HEK293 (cell line): ENCODE measurements around the gene TMPRSS12.
"Not testable (repeated sequence)": the region's sequence is repeated elsewhere in the genome, so short reads cannot be mapped to it uniquely, and the experiment has no call there.

Source experiments
- CTCF ChIA-PET: fragments of 350-600 bp; formaldehyde crosslinking; extraction: SDS; loops from one replicate; lab custom pipeline; 2021; ENCODE audit warnings: antibody characterized with exemption; lab: Yijun Ruan, JAX
- POLR2A ChIA-PET: fragments of 300-600 bp; formaldehyde crosslinking; extraction: SDS; loops from one replicate; lab custom pipeline; 2020; ENCODE audit warnings: antibody characterized with exemption, inconsistent platforms; lab: Yijun Ruan, JAX
- H3K27ac ChIP-seq: fragments of 200-500 bp; sonication (Bioruptor generic); 2 replicates; pipeline ENCODE4 v1.5.1; 2014; ENCODE audit warnings: low read depth, low read length, control low read depth, inconsistent platforms; ENCODE audit errors: extremely low read depth
- H3K36me3 ChIP-seq, 2 experiments: fragments of 200-500 bp in 1 of 2; sonication (Bioruptor generic) in 1 of 2; 1 replicate in 1 of 2; 2 replicates in 1 of 2; pipeline ENCODE4 v1.5.1; 2014 to 2017; ENCODE audit warnings: inconsistent platforms in 2 of 2, low read length in 2 of 2; ENCODE audit not compliant: control insufficient read depth in 2 of 2, insufficient read depth in 1 of 2
- H3K4me1 ChIP-seq: fragments of 200-500 bp; sonication (Bioruptor generic); 2 replicates; pipeline ENCODE4 v1.5.1; 2014; ENCODE audit warnings: mild to moderate bottlenecking, low read length, inconsistent platforms; ENCODE audit not compliant: control insufficient read depth, insufficient read depth
- H3K4me3 ChIP-seq: 2 replicates; pipeline ENCODE4 v1.5.1; 2011; ENCODE audit warnings: low read depth, mild to moderate bottlenecking, control low read depth, low read length, moderate library complexity
- H3K9me3 ChIP-seq: fragments of 200-500 bp; sonication (Bioruptor generic); 2 replicates; pipeline ENCODE4 v1.5.1; 2014; ENCODE audit warnings: low read depth, low read length, inconsistent platforms; ENCODE audit not compliant: control insufficient read depth, insufficient read depth
- FEZF1 ChIP-seq: fragments of 450-650 bp; formaldehyde crosslinking; IDR thresholded peaks from 2 replicates; pipeline ENCODE4 v1.5.1; 2016; ENCODE audit warnings: missing biosample characterization, missing genetic modification characterization
- IKZF3 ChIP-seq: fragments of 450-650 bp; IDR thresholded peaks from 2 replicates; pipeline ENCODE4 v1.5.0; 2018; ENCODE audit warnings: missing biosample characterization, mild to moderate bottlenecking, missing genetic modification characterization, moderate library complexity
- KLF16 ChIP-seq: fragments of 450-650 bp; formaldehyde crosslinking; IDR thresholded peaks from 2 replicates; pipeline ENCODE4 v1.5.1; 2017; ENCODE audit warnings: missing biosample characterization, missing genetic modification characterization
- KLF8 ChIP-seq: fragments of 450-650 bp; formaldehyde crosslinking; IDR thresholded peaks from 2 replicates; pipeline ENCODE4 v1.5.1; 2016; ENCODE audit warnings: missing biosample characterization, missing genetic modification characterization
- MZF1 ChIP-seq: fragments of 450-650 bp; formaldehyde crosslinking; IDR thresholded peaks from 2 replicates; pipeline ENCODE4 v1.5.1; 2017; ENCODE audit warnings: missing biosample characterization, missing genetic modification characterization, borderline replicate concordance
- RBAK ChIP-seq: fragments of 450-650 bp; formaldehyde crosslinking; IDR thresholded peaks from 2 replicates; pipeline ENCODE4 v1.5.1; 2016; ENCODE audit warnings: missing biosample characterization, missing genetic modification characterization
- REPIN1 ChIP-seq: fragments of 450-650 bp; formaldehyde crosslinking; IDR thresholded peaks from 2 replicates; pipeline ENCODE4 v1.5.1; 2017; ENCODE audit warnings: missing biosample characterization, missing genetic modification characterization, low read depth
- YY1 ChIP-seq: fragments of 450-650 bp; formaldehyde crosslinking; IDR thresholded peaks from 2 replicates; pipeline ENCODE4 v1.5.1; 2018; ENCODE audit warnings: missing biosample characterization, missing genetic modification characterization
- ZBTB1 ChIP-seq: fragments of 450-650 bp; formaldehyde crosslinking; IDR thresholded peaks from 2 replicates; pipeline ENCODE4 v1.5.1; 2016; ENCODE audit warnings: missing biosample characterization, missing genetic modification characterization
- ZEB2 ChIP-seq: fragments of 450-650 bp; formaldehyde crosslinking; IDR thresholded peaks from 2 replicates; pipeline ENCODE4 v1.5.1; 2016; ENCODE audit warnings: missing biosample characterization, missing genetic modification characterization
- ZFP3 ChIP-seq: fragments of 450-650 bp; formaldehyde crosslinking; IDR thresholded peaks from 2 replicates; pipeline ENCODE4 v1.5.1; 2016; ENCODE audit warnings: low read depth, missing biosample characterization, missing genetic modification characterization
- ZNF114 ChIP-seq: fragments of 450-650 bp; formaldehyde crosslinking; IDR thresholded peaks from 2 replicates; pipeline ENCODE4 v1.5.0; 2017; ENCODE audit warnings: missing biosample characterization, missing genetic modification characterization
- ZNF121 ChIP-seq: fragments of 450-650 bp; formaldehyde crosslinking; IDR thresholded peaks from 2 replicates; pipeline ENCODE4 v1.5.1; 2016; ENCODE audit warnings: missing biosample characterization, missing genetic modification characterization
- ZNF184 ChIP-seq: fragments of 450-650 bp; IDR thresholded peaks from 2 replicates; pipeline ENCODE4 v1.5.1; 2018; ENCODE audit warnings: missing biosample characterization, mild to moderate bottlenecking, missing genetic modification characterization
- ZNF292 ChIP-seq: fragments of 450-650 bp; formaldehyde crosslinking; IDR thresholded peaks from 2 replicates; pipeline ENCODE4 v1.5.1; 2016; ENCODE audit warnings: low read depth, missing biosample characterization, missing genetic modification characterization, borderline replicate concordance
- ZNF311 ChIP-seq: fragments of 450-650 bp; formaldehyde crosslinking; IDR thresholded peaks from 2 replicates; pipeline ENCODE4 v1.5.1; 2017; ENCODE audit warnings: missing biosample characterization, missing genetic modification characterization, borderline replicate concordance
- ZNF350 ChIP-seq: fragments of 450-650 bp; formaldehyde crosslinking; IDR thresholded peaks from 2 replicates; pipeline ENCODE4 v1.5.0; 2017; ENCODE audit warnings: missing biosample characterization, mild to moderate bottlenecking, missing genetic modification characterization
- ZNF394 ChIP-seq: fragments of 450-650 bp; formaldehyde crosslinking; IDR thresholded peaks from 2 replicates; pipeline ENCODE4 v1.5.1; 2016; ENCODE audit warnings: missing biosample characterization, missing genetic modification characterization, mild to moderate bottlenecking, moderate library complexity, borderline replicate concordance
- ZNF423 ChIP-seq: fragments of 450-650 bp; formaldehyde crosslinking; IDR thresholded peaks from 2 replicates; pipeline ENCODE4 v1.5.1; 2016; ENCODE audit warnings: missing biosample characterization, missing genetic modification characterization
- ZNF558 ChIP-seq: fragments of 450-650 bp; formaldehyde crosslinking; IDR thresholded peaks from 2 replicates; pipeline ENCODE4 v1.5.1; 2016; ENCODE audit warnings: missing biosample characterization, missing genetic modification characterization
- ZNF777 ChIP-seq: fragments of 450-650 bp; formaldehyde crosslinking; IDR thresholded peaks from 2 replicates; pipeline ENCODE4 v1.5.1; 2017; ENCODE audit warnings: missing biosample characterization, missing genetic modification characterization, borderline replicate concordance
- ZSCAN30 ChIP-seq: fragments of 450-650 bp; IDR thresholded peaks from 2 replicates; pipeline ENCODE4 v1.5.1; 2018; ENCODE audit warnings: missing biosample characterization, mild to moderate bottlenecking, missing genetic modification characterization, moderate library complexity
- TF ChIP-seq, protein P1 (sequence below): fragments of 450-650 bp; formaldehyde crosslinking; IDR thresholded peaks from 2 replicates; pipeline ENCODE4 v1.5.1; 2016; ENCODE audit warnings: missing biosample characterization, missing genetic modification characterization
- TF ChIP-seq, protein P2 (sequence below): fragments of 450-650 bp; formaldehyde crosslinking; IDR thresholded peaks from 2 replicates; pipeline ENCODE4 v1.5.1; 2016; ENCODE audit warnings: missing biosample characterization, missing genetic modification characterization, low read depth
- TF ChIP-seq, protein P3 (sequence below): fragments of 450-650 bp; formaldehyde crosslinking; IDR thresholded peaks from 2 replicates; pipeline ENCODE4 v1.5.1; 2016; ENCODE audit warnings: missing biosample characterization, missing genetic modification characterization, borderline replicate concordance

The TMPRSS12 gene

DNA sequence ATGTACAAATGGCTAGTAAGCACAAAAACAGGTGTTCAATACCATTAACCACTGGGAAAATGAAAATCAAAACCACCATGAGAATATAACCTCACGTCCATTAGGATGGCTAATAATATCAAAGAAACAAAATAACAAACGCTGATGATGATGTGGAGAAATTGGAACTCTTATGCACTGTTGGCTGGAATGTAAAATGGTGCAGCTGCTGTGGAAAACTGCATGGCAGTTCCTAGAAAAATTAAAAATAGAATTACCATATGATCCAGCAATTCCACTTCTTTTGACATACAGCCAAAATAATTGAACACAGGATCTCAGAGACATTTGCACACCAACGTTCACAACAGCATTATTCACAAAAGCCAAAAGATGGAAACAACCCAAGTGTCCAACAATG is 51.5 kb downstream of the TMPRSS12 start:
- ChIA-PET POLR2A (no interaction called here), CTCF (no interaction called here)
- H3K4me3 ChIP-seq, result no peak overlapping the region
- H3K4me1 ChIP-seq, result no peaks in the 10 kb centered on the region
- no peak overlapping the region for H3K27ac ChIP-seq
- no peaks in the 10 kb centered on the region for H3K9me3 ChIP-seq
- no peaks in the 10 kb centered on the region for H3K36me3 ChIP-seq
- TF ChIP-seq ZBTB1 (tag by site-specific recombination) (no peak), ZNF114 (tag by site-specific recombination) (no peak), ZNF350 (tag by site-specific recombination) (no peak), ZSCAN30 (tag by site-specific recombination) (no peak), REPIN1 (no peak), FEZF1 (no peak), ZNF184 (tag by site-specific recombination) (no peak)

DNA sequence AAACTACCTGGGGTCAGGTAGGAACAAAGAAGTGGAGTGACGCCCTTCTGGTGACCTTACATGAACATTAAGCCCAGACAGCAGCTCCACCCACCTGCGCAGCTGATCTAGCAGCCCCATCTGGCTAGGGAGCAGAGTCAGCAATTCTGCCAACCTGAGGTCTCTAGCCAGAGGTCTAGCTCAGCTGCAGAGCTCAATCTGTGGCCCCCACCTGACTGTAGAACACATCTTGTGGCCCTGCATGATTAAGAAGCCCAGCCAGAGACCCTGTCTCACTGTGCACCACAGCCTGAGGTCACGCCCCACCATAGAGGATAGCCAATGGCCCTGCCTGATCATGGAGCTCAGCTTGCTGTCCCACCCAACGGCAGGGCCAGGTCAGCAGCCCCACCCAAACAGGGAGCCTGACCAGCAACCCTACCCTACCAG is 59.0 kb downstream of the TMPRSS12 start:
- ChIA-PET POLR2A (no interaction called here), CTCF (no interaction called here)
- TF ChIP-seq ZNF121 (tag by site-specific recombination) (no peak), IKZF3 (tag by site-specific recombination) (no peak), ZNF292 (tag by site-specific recombination) (no peak), ZEB2 (tag by site-specific recombination) (no peak), ZNF777 (no peak), RBAK (tag by site-specific recombination) (no peak), KLF16 (tag by site-specific recombination) (no peak), KLF8 (tag by site-specific recombination) (no peak), ZBTB1 (tag by site-specific recombination) (no peak), ZNF558 (tag by site-specific recombination) (no peak), ZNF311 (no peak), ZNF394 (tag by site-specific recombination) (no peak), ZNF423 (tag by site-specific recombination) (no peak), YY1 (tag by site-specific recombination) (no peak), ZFP3 (no peak), MZF1 (tag by site-specific recombination) (no peak)
- TF ChIP-seq, protein P1, sequence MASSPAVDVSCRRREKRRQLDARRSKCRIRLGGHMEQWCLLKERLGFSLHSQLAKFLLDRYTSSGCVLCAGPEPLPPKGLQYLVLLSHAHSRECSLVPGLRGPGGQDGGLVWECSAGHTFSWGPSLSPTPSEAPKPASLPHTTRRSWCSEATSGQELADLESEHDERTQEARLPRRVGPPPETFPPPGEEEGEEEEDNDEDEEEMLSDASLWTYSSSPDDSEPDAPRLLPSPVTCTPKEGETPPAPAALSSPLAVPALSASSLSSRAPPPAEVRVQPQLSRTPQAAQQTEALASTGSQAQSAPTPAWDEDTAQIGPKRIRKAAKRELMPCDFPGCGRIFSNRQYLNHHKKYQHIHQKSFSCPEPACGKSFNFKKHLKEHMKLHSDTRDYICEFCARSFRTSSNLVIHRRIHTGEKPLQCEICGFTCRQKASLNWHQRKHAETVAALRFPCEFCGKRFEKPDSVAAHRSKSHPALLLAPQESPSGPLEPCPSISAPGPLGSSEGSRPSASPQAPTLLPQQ (tag by site-specific recombination), result no peak
- TF ChIP-seq, protein P2, sequence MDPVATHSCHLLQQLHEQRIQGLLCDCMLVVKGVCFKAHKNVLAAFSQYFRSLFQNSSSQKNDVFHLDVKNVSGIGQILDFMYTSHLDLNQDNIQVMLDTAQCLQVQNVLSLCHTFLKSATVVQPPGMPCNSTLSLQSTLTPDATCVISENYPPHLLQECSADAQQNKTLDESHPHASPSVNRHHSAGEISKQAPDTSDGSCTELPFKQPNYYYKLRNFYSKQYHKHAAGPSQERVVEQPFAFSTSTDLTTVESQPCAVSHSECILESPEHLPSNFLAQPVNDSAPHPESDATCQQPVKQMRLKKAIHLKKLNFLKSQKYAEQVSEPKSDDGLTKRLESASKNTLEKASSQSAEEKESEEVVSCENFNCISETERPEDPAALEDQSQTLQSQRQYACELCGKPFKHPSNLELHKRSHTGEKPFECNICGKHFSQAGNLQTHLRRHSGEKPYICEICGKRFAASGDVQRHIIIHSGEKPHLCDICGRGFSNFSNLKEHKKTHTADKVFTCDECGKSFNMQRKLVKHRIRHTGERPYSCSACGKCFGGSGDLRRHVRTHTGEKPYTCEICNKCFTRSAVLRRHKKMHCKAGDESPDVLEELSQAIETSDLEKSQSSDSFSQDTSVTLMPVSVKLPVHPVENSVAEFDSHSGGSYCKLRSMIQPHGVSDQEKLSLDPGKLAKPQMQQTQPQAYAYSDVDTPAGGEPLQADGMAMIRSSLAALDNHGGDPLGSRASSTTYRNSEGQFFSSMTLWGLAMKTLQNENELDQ (tag by site-specific recombination), result no peak
- TF ChIP-seq, protein P3, sequence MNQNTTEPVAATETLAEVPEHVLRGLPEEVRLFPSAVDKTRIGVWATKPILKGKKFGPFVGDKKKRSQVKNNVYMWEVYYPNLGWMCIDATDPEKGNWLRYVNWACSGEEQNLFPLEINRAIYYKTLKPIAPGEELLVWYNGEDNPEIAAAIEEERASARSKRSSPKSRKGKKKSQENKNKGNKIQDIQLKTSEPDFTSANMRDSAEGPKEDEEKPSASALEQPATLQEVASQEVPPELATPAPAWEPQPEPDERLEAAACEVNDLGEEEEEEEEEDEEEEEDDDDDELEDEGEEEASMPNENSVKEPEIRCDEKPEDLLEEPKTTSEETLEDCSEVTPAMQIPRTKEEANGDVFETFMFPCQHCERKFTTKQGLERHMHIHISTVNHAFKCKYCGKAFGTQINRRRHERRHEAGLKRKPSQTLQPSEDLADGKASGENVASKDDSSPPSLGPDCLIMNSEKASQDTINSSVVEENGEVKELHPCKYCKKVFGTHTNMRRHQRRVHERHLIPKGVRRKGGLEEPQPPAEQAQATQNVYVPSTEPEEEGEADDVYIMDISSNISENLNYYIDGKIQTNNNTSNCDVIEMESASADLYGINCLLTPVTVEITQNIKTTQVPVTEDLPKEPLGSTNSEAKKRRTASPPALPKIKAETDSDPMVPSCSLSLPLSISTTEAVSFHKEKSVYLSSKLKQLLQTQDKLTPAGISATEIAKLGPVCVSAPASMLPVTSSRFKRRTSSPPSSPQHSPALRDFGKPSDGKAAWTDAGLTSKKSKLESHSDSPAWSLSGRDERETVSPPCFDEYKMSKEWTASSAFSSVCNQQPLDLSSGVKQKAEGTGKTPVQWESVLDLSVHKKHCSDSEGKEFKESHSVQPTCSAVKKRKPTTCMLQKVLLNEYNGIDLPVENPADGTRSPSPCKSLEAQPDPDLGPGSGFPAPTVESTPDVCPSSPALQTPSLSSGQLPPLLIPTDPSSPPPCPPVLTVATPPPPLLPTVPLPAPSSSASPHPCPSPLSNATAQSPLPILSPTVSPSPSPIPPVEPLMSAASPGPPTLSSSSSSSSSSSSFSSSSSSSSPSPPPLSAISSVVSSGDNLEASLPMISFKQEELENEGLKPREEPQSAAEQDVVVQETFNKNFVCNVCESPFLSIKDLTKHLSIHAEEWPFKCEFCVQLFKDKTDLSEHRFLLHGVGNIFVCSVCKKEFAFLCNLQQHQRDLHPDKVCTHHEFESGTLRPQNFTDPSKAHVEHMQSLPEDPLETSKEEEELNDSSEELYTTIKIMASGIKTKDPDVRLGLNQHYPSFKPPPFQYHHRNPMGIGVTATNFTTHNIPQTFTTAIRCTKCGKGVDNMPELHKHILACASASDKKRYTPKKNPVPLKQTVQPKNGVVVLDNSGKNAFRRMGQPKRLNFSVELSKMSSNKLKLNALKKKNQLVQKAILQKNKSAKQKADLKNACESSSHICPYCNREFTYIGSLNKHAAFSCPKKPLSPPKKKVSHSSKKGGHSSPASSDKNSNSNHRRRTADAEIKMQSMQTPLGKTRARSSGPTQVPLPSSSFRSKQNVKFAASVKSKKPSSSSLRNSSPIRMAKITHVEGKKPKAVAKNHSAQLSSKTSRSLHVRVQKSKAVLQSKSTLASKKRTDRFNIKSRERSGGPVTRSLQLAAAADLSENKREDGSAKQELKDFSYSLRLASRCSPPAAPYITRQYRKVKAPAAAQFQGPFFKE (tag by site-specific recombination), result no peak
- Histone ChIP-seq H3K4me3 (no peak overlapping the region), H3K36me3 (no peaks in the 10 kb centered on the region), H3K9me3 (no peaks in the 10 kb centered on the region), H3K27ac (no peak overlapping the region), H3K4me1 (no peaks in the 10 kb centered on the region)

DNA sequence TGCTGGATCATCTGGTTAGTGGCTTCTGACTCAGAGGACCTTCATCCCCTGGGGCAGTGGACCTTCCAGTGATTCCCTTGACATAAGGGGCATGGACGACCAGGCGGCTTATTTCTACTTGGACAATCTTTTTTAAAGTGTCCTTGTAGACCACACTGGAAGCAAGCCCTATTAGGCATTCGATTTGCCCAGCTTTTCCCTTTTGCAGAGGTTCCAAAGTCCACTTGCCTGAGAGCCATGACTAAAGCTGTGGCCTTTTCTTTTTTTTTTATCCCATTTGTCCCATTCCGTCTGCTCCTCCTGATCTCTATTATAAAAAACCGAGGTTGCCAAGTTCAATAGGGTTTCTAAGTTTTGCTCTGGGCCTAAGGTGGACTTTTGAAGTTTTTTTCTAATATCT is 65.8 kb downstream of the TMPRSS12 start:
- H3K27ac ChIP-seq, H3K9me3 ChIP-seq, CTCF ChIA-PET, POLR2A ChIA-PET, H3K36me3 ChIP-seq, H3K4me3 ChIP-seq, H3K4me1 ChIP-seq: not testable (repeated sequence)
